ENCODE data around the gene VSIG8.

Gene VSIG8

GRCh38 chr1:159892944-159893343 is 30.5 kb upstream of the VSIG8 start:
- Mint-ChIP-seq H3K4me3 (no peak overlapping the region), H3K27me3 (peaks cover 8% of the 10 kb centered on the region), H3K4me1 (peaks cover 20% of the 10 kb centered on the region), H3K9me3 (no peaks in the 10 kb centered on the region), H3K27ac (no peak overlapping the region)
- no peak for DNase-seq
- ATAC-seq = no peak

GRCh38 chr1:159891275-159892157 is 29.1 kb upstream of the VSIG8 start:
- ATAC-seq (peak; percentile 98), DNase-seq (peak; percentile 72 to 83)
- H3K9me3 Mint-ChIP-seq = no peaks in the 10 kb centered on the region
- H3K4me1 Mint-ChIP-seq = peaks cover 20% of the 10 kb centered on the region
- H3K27ac Mint-ChIP-seq = no peak overlapping the region
- no peak overlapping the region for H3K4me3 Mint-ChIP-seq
- peaks cover 8% of the 10 kb centered on the region for H3K27me3 Mint-ChIP-seq

- peaks cover 8% of the 10 kb centered on the region for H3K27me3 Mint-ChIP-seq
- H3K4me3 Mint-ChIP-seq = no peak overlapping the region
- no peak for ATAC-seq
- DNase-seq = no peak
- H3K9me3 Mint-ChIP-seq = no peaks in the 10 kb centered on the region
- H3K4me1 Mint-ChIP-seq = peaks cover 20% of the 10 kb centered on the region
- H3K27ac Mint-ChIP-seq = no peak overlapping the region
Observed at GRCh38 chr1:159890390-159890789, 27.9 kb upstream of the VSIG8 start.

GRCh38 chr1:159889821-159890252 is 27.4 kb upstream of the VSIG8 start:
- no peak for DNase-seq
- peak overlapping the region in 1 of 2 donors; percentile 32 for H3K4me3 Mint-ChIP-seq
- ATAC-seq = peak; percentile 45
- peaks cover 20% of the 10 kb centered on the region for H3K4me1 Mint-ChIP-seq
- H3K27ac Mint-ChIP-seq = peak overlapping the region in 1 of 2 donors; percentile 67
- peaks cover 3% of the 10 kb centered on the region for H3K27me3 Mint-ChIP-seq
- H3K9me3 Mint-ChIP-seq = no peaks in the 10 kb centered on the region

GRCh38 chr1:159889202-159889601 is 26.7 kb upstream of the VSIG8 start:
- Mint-ChIP-seq H3K9me3 (no peaks in the 10 kb centered on the region), H3K27me3 (no peaks in the 10 kb centered on the region), H3K27ac (no peak overlapping the region), H3K4me3 (no peak overlapping the region), H3K4me1 (peaks cover 20% of the 10 kb centered on the region)
- ATAC-seq (no peak), DNase-seq (no peak)

GRCh38 chr1:159884296-159884695 is 21.8 kb upstream of the VSIG8 start:
- ATAC-seq (no peak), DNase-seq (no peak)
- Mint-ChIP-seq H3K4me1 (peaks cover 2% of the 10 kb centered on the region), H3K27me3 (no peaks in the 10 kb centered on the region), H3K9me3 (no peaks in the 10 kb centered on the region), H3K4me3 (no peak overlapping the region), H3K27ac (no peak overlapping the region)

GRCh38 chr1:159883134-159883533 is 20.7 kb upstream of the VSIG8 start:
- Mint-ChIP-seq H3K4me3 (no peak overlapping the region), H3K9me3 (no peaks in the 10 kb centered on the region), H3K27ac (no peak overlapping the region), H3K27me3 (no peaks in the 10 kb centered on the region), H3K4me1 (no peaks in the 10 kb centered on the region)
- no peak for ATAC-seq
- no peak for DNase-seq

GRCh38 chr1:159882527-159882862 is 20.0 kb upstream of the VSIG8 start:
- Mint-ChIP-seq H3K27me3 (no peaks in the 10 kb centered on the region), H3K4me1 (no peaks in the 10 kb centered on the region), H3K27ac (no peak overlapping the region), H3K4me3 (no peak overlapping the region), H3K9me3 (no peaks in the 10 kb centered on the region)
- DNase-seq (no peak), ATAC-seq (no peak)

- ATAC-seq = no peak
- DNase-seq = no peak
- Mint-ChIP-seq H3K4me3 (no peak overlapping the region), H3K9me3 (no peaks in the 10 kb centered on the region), H3K27me3 (no peaks in the 10 kb centered on the region), H3K27ac (no peak overlapping the region), H3K4me1 (no peaks in the 10 kb centered on the region)
Observed at GRCh38 chr1:159881622-159882526, 19.4 kb upstream of the VSIG8 start.

GRCh38 chr1:159880430-159880829 is 18.0 kb upstream of the VSIG8 start:
- ATAC-seq (no peak), DNase-seq (no peak)
- Mint-ChIP-seq H3K4me3 (no peak overlapping the region), H3K27me3 (peaks cover 7% of the 10 kb centered on the region), H3K27ac (no peak overlapping the region), H3K4me1 (no peaks in the 10 kb centered on the region), H3K9me3 (no peaks in the 10 kb centered on the region)

GRCh38 chr1:159879977-159880376 is 17.5 kb upstream of the VSIG8 start:
- ATAC-seq (no peak), DNase-seq (no peak)
- Mint-ChIP-seq H3K9me3 (no peaks in the 10 kb centered on the region), H3K4me1 (no peaks in the 10 kb centered on the region), H3K4me3 (no peak overlapping the region), H3K27ac (no peak overlapping the region), H3K27me3 (peaks cover 7% of the 10 kb centered on the region)

- no peak overlapping the region for H3K27ac Mint-ChIP-seq
- no peak for DNase-seq
Observed at GRCh38 chr1:159879136-159879535, 16.7 kb upstream of the VSIG8 start.

GRCh38 chr1:159877695-159878444 is 15.4 kb upstream of the VSIG8 start:
- peaks cover 16% of the 10 kb centered on the region for H3K27me3 Mint-ChIP-seq
- no peak overlapping the region for H3K4me3 Mint-ChIP-seq
- ATAC-seq (no peak), DNase-seq (no peak)
- H3K4me1 Mint-ChIP-seq = no peaks in the 10 kb centered on the region
- H3K27ac Mint-ChIP-seq = no peak overlapping the region
- no peaks in the 10 kb centered on the region for H3K9me3 Mint-ChIP-seq

More at GRCh38 chr1:159879136-159879535, 16.7 kb upstream of the VSIG8 start:
- no peaks in the 10 kb centered on the region for H3K9me3 Mint-ChIP-seq
- ATAC-seq = no peak
- H3K4me1 Mint-ChIP-seq = no peaks in the 10 kb centered on the region
- H3K4me3 Mint-ChIP-seq = no peak overlapping the region
- H3K27me3 Mint-ChIP-seq = peaks cover 13% of the 10 kb centered on the region

- no peaks in the 10 kb centered on the region for H3K9me3 Mint-ChIP-seq
- H3K27me3 Mint-ChIP-seq = peaks cover 46% of the 10 kb centered on the region
- H3K4me3 Mint-ChIP-seq = no peak overlapping the region
- peaks cover 9% of the 10 kb centered on the region for H3K4me1 Mint-ChIP-seq
- no peak for ATAC-seq
- no peak overlapping the region for H3K27ac Mint-ChIP-seq
- no peak for DNase-seq
Observed at GRCh38 chr1:159873530-159874143, 11.2 kb upstream of the VSIG8 start.

GRCh38 chr1:159872891-159873290 is 10.4 kb upstream of the VSIG8 start:
- Mint-ChIP-seq H3K27ac (no peak overlapping the region), H3K9me3 (no peaks in the 10 kb centered on the region), H3K27me3 (peaks cover 46% of the 10 kb centered on the region), H3K4me1 (peaks cover 9% of the 10 kb centered on the region), H3K4me3 (no peak overlapping the region)
- DNase-seq = no peak
- no peak for ATAC-seq
